SK-N-SH (cell line): ENCODE data around the gene GPR32. TPM values are rescaled to one million over a fixed set of nuclear protein-coding genes. Genes with fewer than 3 reads are reported as not detected.

ENCODE experiments used
- CTCF ChIA-PET: fragments of 300-600, 350-600 bp; formaldehyde crosslinking; extraction: SDS; loops from one replicate; lab custom pipeline; 2021; lab: Yijun Ruan, JAX
- POLR2A ChIA-PET: fragments of 350-600 bp; sonication (Branson Sonifier 250); formaldehyde crosslinking; extraction: SDS; loops from one replicate; lab custom pipeline; 2020; ENCODE audit warnings: antibody characterized with exemption, inconsistent platforms; lab: Yijun Ruan, JAX
- DNase-seq: peaks from one replicate; pipeline ENCODE4 v3.0.0; 2012
- H2AFZ ChIP-seq: fragments of 200-600 bp; sonication (generic); 2 replicates; pipeline ENCODE4 v1.8.1; 2016; ENCODE audit warnings: antibody characterized with exemption, mild to moderate bottlenecking, low read depth
- H3F3A ChIP-seq: fragments of 200-600 bp; sonication (generic); replicated peaks from 2 replicates; pipeline ENCODE3; 2016; ENCODE audit warnings: antibody characterized with exemption, mild to moderate bottlenecking; ENCODE audit not compliant: insufficient read depth
- H3K27ac ChIP-seq, 2 experiments: fragments of 200-500 bp in 1 of 2; fragments of 200-600 bp in 1 of 2; sonication (Bioruptor generic) in 1 of 2; sonication (generic), shearing (Covaris generic) in 1 of 2; 2 replicates each; pipeline versions ENCODE4 v1.5.1 to v1.6.1; 2014 to 2016; ENCODE audit warnings: low read depth in 2 of 2, inconsistent platforms in 1 of 2, low read length in 1 of 2, mild to moderate bottlenecking in 1 of 2, mixed read lengths in 1 of 2
- H3K27me3 ChIP-seq: fragments of 200-600 bp; sonication (generic), shearing (Covaris generic); 2 replicates; pipeline ENCODE4 v1.6.1; 2016; ENCODE audit warnings: mixed run types; ENCODE audit not compliant: insufficient read depth
- H3K36me3 ChIP-seq, 2 experiments: fragments of 200-500 bp in 1 of 2; fragments of 200-600 bp in 1 of 2; sonication (Bioruptor generic) in 1 of 2; sonication (generic) in 1 of 2; replicated peaks in 1 of 2; 2 replicates each; pipeline versions ENCODE3 to v1.5.1; 2014 to 2016; ENCODE audit warnings: low read length in 1 of 2, mild to moderate bottlenecking in 1 of 2; ENCODE audit not compliant: insufficient read depth in 2 of 2, control insufficient read depth in 1 of 2
- H3K4me1 ChIP-seq, 2 experiments: fragments of 200-500 bp in 1 of 2; fragments of 200-600 bp in 1 of 2; sonication (Bioruptor generic) in 1 of 2; sonication (generic), shearing (Covaris generic) in 1 of 2; 2 replicates each; pipeline versions ENCODE4 v1.5.1 to v1.6.1; 2014 to 2016; ENCODE audit warnings: low read depth in 1 of 2, low read length in 1 of 2, mixed run types in 1 of 2; ENCODE audit not compliant: insufficient read depth in 2 of 2, control insufficient read depth in 1 of 2
- H3K4me2 ChIP-seq: fragments of 200-600 bp; sonication (generic), shearing (Covaris generic); 2 replicates; pipeline ENCODE4 v1.6.1; 2017; ENCODE audit warnings: mixed run types
- H3K4me3 ChIP-seq, 2 experiments: fragments of 200-500 bp in 1 of 2; fragments of 200-600 bp in 1 of 2; sonication (Bioruptor generic) in 1 of 2; sonication (generic), shearing (Covaris generic) in 1 of 2; 2 replicates each; pipeline versions ENCODE4 v1.5.1 to v1.8.1; 2014 to 2016; ENCODE audit warnings: low read depth in 2 of 2, inconsistent platforms in 1 of 2, low read length in 1 of 2, mild to moderate bottlenecking in 1 of 2, mixed read lengths in 1 of 2, moderate library complexity in 1 of 2
- H3K79me2 ChIP-seq: fragments of 200-600 bp; sonication (generic); 2 replicates; pipeline ENCODE4 v1.8.1; 2017; ENCODE audit warnings: mild to moderate bottlenecking; ENCODE audit not compliant: insufficient read depth
- H3K9ac ChIP-seq: fragments of 200-600 bp; sonication (generic); 2 replicates; pipeline ENCODE4 v1.6.1; 2017; ENCODE audit warnings: mixed run types
- H3K9me2 ChIP-seq: fragments of 200-600 bp; sonication (generic); 2 replicates; pipeline ENCODE4 v1.6.1; 2017; ENCODE audit warnings: mixed run types
- H3K9me3 ChIP-seq: fragments of 200-600 bp; sonication (generic); 2 replicates; pipeline ENCODE4 v1.6.1; 2017; ENCODE audit warnings: mixed run types, mild to moderate bottlenecking, moderate library complexity
- H4K20me1 ChIP-seq: fragments of 200-600 bp; sonication (generic); 2 replicates; pipeline ENCODE4 v1.6.1; 2017; ENCODE audit warnings: mild to moderate bottlenecking, mixed run types; ENCODE audit not compliant: insufficient read depth
- CHD2 ChIP-seq: fragments of 150-350 bp; IDR thresholded peaks from 2 replicates; pipeline ENCODE4 v1.6.1; 2018; ENCODE audit warnings: low read length; ENCODE audit not compliant: partially characterized antibody
- FOSL2 ChIP-seq: IDR thresholded peaks from 2 replicates; pipeline ENCODE4 v1.4.0; 2012; ENCODE audit warnings: low read depth, mild to moderate bottlenecking, moderate library complexity, borderline replicate concordance
- FOXM1 ChIP-seq: IDR thresholded peaks from 2 replicates; pipeline ENCODE4 v1.4.0; 2012; ENCODE audit warnings: low read depth, mild to moderate bottlenecking
- MAX ChIP-seq: IDR thresholded peaks from 2 replicates; pipeline ENCODE4 v1.4.0; 2012; ENCODE audit warnings: low read depth
- NFIC ChIP-seq: IDR thresholded peaks from 2 replicates; pipeline ENCODE4 v1.4.0; 2012; ENCODE audit warnings: borderline replicate concordance
- NRF1 ChIP-seq: IDR thresholded peaks from 2 replicates; pipeline ENCODE4 v1.6.1; 2012; ENCODE audit warnings: low read depth, mild to moderate bottlenecking, low read length
- PBX3 ChIP-seq: IDR thresholded peaks from 2 replicates; pipeline ENCODE4; 2012
- REST ChIP-seq: IDR thresholded peaks from 2 replicates; pipeline ENCODE4 v1.6.1; 2012; ENCODE audit warnings: mild to moderate bottlenecking, low read depth, low read length, moderate library complexity
- RFX5 ChIP-seq: IDR thresholded peaks from 2 replicates; pipeline ENCODE4 v1.6.1; 2012; ENCODE audit warnings: mild to moderate bottlenecking, improper control_type of control experiment, low read length
- SMC3 ChIP-seq: IDR thresholded peaks from 2 replicates; pipeline ENCODE4 v1.6.1; 2012; ENCODE audit warnings: low read depth, low read length, improper control_type of control experiment
- TAF1 ChIP-seq: IDR thresholded peaks from 2 replicates; pipeline ENCODE4 v1.6.1; 2012; ENCODE audit warnings: low read depth, mild to moderate bottlenecking, low read length, moderate library complexity, borderline replicate concordance
- USF1 ChIP-seq: IDR thresholded peaks from 2 replicates; pipeline ENCODE4 v1.4.0; 2012; ENCODE audit warnings: low read depth, borderline replicate concordance
- YY1 ChIP-seq: IDR thresholded peaks from 2 replicates; pipeline ENCODE4 v1.4.0; 2012; ENCODE audit warnings: low read depth, mild to moderate bottlenecking
- WGBS: methylation state at CpG from one replicate; pipeline ENCODE4 v1.1.6; 2017; ENCODE audit warnings: low lambda C conversion rate; 5-methylcytosine and 5-hydroxymethylcytosine counted together
- polyA plus RNA-seq, 3 experiments: library from polyadenylated mRNA; depleted of rRNA; stranded (reverse); fragments of >200 nt; gene quantifications; 2 replicates each; pipeline ENCODE4 v1.2.3, GENCODE V29; 2012

The GPR32 gene
- polyA plus RNA-seq, 1 of the 3 experiments (the other 2 are of a cell fraction) = not detected

GRCh38 chr19:50799547-50799851 lies 29.2 kb downstream of the GPR32 start (continued):
- no peak for TF ChIP-seq NRF1
- no peak for TF ChIP-seq MAX
- TF ChIP-seq PBX3 = no peak
- no peak for TF ChIP-seq NFIC
- TF ChIP-seq YY1 = no peak
- no peak for TF ChIP-seq TAF1
- TF ChIP-seq CHD2 = no peak
- TF ChIP-seq RFX5 = no peak
- no peak for TF ChIP-seq REST

- POLR2A ChIA-PET = interaction anchor here (1.0 kb wide), 1 partner anchor 8 kb away, joined by 3 read pairs; no protein-coding TSS in a partner anchor
- H4K20me1 ChIP-seq = peaks cover 68% of the 10 kb centered on the region
These were observed 30.8 kb downstream of the GPR32 start for GRCh38 chr19:50801107-50801506.

More at GRCh38 chr19:50801107-50801506, 30.8 kb downstream of the GPR32 start:
- Histone ChIP-seq H3K9me2 (no peaks in the 10 kb centered on the region), H3K79me2 (peaks cover 46% of the 10 kb centered on the region), H3K4me2 (no peak overlapping the region), H3K9ac (no peak overlapping the region), H3F3A (no peaks in the 10 kb centered on the region), H3K27me3 (no peaks in the 10 kb centered on the region), H3K27ac (no peak overlapping the region), H3K4me3 (no peak overlapping the region), H3K4me1 (peaks cover 7 to 12% of the 10 kb centered on the region in 2 experiments; a peak in 2 of 4 replicates), H3K9me3 (no peaks in the 10 kb centered on the region), H2AFZ (no peak overlapping the region), H3K36me3 (peaks cover 14 to 35% of the 10 kb centered on the region in 2 experiments)
- peak; percentile 46 for DNase-seq
- TF ChIP-seq FOXM1 (no peak), USF1 (no peak), FOSL2 (no peak), SMC3 (no peak)
- whole genome bisulfite sequencing = 86% methylated on average over 8 of the region's 8 CpGs
- CTCF ChIA-PET = interaction anchor here (1.2 kb wide), 1 partner anchor 76 kb away, joined by 3 read pairs; no protein-coding TSS in a partner anchor
